Erythroblast (primary cell): ENCODE results near the gene AUTS2.

Experiments used
- DNase-seq, 2 experiments: peaks; one replicate each; lab custom pipeline; 2025; lab: John Stamatoyannopoulos, UW
- GATA1 ChIP-seq: IDR thresholded peaks from 2 replicates; pipeline ENCODE4 v1.6.1; 2011; ENCODE audit warnings: low read depth, mild to moderate bottlenecking, control low read depth, low read length, moderate library complexity
- POLR2A ChIP-seq: IDR thresholded peaks from 2 replicates; pipeline ENCODE4 v1.6.1; 2011; ENCODE audit warnings: mild to moderate bottlenecking, low read length

The AUTS2 gene

DNA sequence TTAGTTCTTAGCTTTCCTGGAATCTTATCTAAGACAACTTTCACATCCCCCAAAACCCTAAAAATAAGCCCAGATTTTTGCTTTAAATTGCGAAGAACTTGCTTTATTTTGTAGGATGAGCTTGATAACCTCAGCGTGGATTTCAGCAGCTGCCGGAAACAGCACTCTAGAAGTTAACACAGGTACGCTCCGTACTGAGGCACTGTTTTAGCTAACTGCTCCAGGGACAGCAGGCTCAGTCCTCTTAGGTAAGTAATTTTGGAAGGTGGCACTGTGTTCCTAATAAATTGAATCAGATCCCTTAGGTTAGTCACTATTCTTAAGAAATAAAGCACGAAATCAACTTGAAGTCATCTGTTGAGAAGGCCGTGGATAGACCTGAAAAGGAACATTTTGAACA lies 2.2 kb upstream of the AUTS2 start:
- TF ChIP-seq GATA1 (no peak), POLR2A (no peak)
- no peak for DNase-seq

- peak in 1 of 2 experiments; percentile 10 for DNase-seq
- TF ChIP-seq POLR2A = no peak
- no peak for TF ChIP-seq GATA1
Measured at GRCh38 chr7:69596723-69597277, 1.5 kb upstream of the AUTS2 start.

- no peak for TF ChIP-seq GATA1
- no peak for TF ChIP-seq POLR2A
- peak in 1 of 2 experiments; percentile 26 for DNase-seq
Measured at GRCh38 chr7:69597278-69598076, 798 bp upstream of the AUTS2 start.

DNA sequence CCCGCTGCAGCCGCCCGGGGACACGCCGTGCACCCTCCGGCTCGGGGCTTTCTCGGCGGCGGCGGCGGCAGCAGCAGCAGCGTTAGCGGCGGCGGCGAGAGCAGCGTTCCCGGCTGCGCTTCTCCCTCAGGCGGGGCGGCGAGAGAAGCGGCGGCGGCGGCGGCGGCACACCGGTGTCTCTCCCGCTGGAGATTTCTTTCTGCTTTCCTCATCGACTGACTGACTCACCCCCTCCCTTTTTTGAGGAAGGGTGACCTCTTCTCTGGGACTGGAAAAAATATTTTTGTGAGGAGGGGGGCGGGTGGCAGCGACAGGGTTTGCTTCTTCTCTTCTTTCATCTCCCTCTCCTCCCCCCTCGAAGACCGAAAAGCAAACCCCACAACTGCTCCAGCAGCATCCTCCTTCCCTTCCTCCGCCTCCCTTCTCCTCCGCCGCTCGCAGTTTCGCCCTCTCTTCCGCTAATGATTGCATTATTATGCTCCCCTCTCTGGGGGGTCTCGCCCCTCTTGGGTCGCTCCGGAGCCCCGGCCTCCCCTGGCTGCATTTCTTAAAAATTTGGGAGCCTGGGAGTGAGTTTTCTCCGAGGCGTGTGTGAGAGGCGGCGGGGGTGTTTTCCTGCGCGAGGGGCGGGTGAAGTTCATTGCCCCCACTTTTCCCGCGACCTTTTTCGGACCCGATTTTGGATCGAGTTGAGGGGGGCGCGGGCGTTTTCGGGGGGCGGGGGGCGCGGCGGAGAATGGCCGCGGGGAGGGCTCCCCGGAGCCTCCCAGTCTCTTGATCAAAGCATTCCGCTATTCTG lies 411 bp downstream of the AUTS2 start:
- no peak for TF ChIP-seq GATA1
- DNase-seq = no peak

- no peak for DNase-seq
- TF ChIP-seq POLR2A (no peak), GATA1 (no peak)
Measured at GRCh38 chr7:69599286-69599954, 1.1 kb downstream of the AUTS2 start.

DNA sequence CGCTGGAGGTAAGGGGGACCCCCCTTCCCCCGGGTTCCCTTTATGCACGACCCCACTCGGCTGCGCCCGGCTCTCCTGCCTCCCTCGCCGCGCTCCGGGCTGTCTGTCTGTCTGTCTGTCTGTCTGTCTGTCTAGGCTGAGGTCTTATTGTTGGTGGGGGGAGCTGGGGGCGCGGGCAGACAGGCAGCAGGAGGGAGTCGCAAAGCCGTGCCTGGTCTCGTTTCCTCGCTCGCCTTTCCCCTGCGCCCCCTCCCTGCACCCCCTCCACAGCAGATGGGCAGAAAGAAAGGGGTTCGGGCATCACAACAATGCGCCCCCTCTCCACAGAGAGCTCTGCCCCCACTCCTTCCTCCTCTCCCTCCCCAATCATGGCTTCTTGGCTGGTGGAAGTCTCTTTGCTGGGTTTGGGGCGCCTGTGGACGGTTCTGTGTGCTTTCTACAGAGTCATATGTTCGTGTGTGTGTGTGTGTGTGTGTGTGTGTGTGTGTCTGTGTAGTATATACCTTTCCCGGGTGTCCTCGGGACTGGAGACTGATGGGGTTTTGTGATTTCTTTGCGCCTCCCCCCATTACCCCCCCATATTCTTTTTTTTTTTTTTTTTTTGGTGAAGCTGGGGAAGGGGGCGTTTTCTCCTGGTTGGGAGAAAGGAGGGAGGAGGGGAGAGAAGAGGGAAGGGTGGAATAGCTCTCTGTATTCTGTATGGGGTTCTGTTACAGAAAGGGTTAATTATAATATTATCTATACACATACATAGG lies 1.9 kb downstream of the AUTS2 start:
- no peak for DNase-seq
- TF ChIP-seq GATA1 (no peak), POLR2A (no peak)

DNA sequence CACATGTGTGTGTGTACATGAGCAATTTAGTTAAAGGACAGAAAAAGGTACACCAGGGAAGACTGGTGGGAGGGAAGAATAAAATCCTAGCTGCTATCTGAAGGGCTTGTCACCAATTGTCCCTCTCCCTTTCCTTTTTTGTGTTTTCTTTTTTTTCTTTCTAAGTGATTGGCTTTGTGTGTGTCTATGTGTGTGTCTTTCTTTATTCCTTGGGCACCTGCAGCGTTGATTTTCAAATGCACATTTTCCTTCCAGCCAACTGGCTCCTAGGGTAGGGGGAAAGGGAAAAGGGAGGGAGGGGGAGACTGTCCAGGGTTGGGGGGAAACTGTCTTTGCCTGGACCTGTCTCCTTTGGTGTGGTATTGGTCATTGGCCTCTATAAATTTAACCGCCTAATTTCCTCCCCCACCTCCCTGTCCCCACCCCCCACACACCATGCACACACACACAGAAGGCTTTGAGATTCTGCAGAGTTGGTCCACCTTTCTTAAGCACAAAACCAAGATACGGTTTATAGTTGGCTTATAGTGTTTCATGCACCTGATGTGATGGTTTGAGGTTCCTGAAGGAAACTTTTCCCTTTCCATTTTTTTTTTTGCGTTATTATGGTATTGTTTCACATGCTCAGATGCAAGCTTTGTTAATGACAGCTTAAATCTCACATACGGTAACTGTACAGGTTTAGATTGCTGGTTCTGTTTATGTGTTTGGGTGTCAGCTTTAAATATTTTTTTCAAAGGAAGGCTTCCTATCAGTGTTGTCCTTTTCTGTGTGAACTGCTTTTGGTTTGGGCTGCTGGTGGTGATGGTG lies 2.6 kb downstream of the AUTS2 start:
- DNase-seq = no peak
- no peak for TF ChIP-seq POLR2A

DNA sequence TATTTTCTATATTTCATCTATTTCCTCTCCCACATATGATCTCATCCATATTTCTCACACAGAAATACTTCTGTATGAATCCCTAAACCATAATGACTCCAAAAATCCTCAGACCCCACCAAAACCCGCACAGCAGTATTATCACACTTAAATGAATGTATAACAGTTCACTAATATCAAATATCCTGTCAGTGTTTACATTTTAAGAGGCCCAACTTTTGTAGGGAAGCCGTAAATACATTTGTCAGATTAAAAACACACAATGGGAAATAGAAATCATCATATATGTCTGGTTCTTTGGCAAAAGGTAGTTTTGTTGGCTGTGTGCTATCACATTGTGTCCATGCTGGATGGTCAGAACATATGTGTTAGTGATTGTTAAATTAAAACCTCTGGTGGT lies 4.2 kb downstream of the AUTS2 start:
- DNase-seq = no peak
- TF ChIP-seq GATA1 (no peak), POLR2A (no peak)

DNA sequence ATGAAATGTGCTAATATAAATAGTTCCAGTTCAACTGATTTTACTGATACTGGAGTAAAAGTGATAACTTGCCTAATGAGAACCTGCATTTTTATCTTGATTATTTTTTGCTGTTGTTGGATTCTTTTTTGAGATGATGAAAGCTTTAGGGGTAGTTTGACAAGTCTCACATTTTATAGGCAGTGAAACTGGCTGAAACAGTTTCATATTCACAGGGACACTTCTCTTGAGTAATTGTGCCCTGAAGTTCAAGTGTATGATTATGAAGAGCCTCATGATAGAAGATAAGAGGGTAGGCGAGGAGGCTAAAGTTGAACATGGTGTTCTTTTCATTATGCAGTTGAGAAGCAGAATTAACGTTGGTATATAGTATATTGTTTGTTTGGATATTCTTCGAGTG lies 5.1 kb downstream of the AUTS2 start:
- no peak for DNase-seq
- TF ChIP-seq GATA1 = no peak
- no peak for TF ChIP-seq POLR2A

GRCh38 chr7:69603937-69604494 lies 5.7 kb downstream of the AUTS2 start:
- TF ChIP-seq POLR2A (no peak), GATA1 (no peak)
- DNase-seq = no peak

DNA sequence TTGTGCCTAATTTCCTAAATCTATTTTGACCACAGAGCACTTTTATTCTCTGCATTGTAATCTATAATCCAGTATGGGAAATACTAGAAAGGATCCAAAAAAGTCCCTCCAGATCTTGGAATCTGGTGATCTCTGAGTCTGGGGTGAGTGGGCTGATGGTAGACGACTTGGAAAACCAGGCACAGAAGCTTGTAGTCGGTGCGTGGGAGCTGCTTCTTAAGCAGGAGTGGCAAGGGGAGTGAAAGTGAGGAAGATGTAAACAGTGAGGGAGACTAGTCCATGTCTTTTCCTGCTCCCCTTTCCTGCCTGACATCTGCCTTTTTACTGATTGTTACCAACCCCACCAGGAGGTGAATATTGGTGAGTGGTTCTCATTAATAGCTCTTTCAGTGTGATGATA lies 6.8 kb downstream of the AUTS2 start:
- no peak for TF ChIP-seq POLR2A
- no peak for TF ChIP-seq GATA1
- no peak for DNase-seq

DNA sequence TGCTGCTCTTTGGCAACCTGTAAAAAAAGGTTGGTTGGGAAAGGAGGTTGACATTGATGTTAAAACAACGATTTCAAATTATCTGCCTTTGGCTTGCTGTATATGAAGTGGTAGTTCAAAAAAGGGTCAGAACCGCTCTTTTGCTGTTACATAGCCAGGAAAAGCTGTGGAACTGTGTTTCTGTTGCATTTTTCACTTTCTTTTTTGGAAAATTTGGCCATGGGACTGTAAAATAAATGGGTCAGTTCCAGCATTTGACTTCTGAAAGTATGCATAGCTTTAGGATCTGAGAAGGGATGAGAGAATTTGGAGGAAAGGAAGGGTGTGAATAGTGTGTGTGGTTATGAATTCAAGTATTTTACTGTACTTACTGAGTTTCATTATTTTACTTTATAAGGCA lies 7.3 kb downstream of the AUTS2 start:
- TF ChIP-seq POLR2A = no peak
- TF ChIP-seq GATA1 = no peak
- no peak for DNase-seq
